Measurements from ENCODE around the gene DNAI1. TPM values are rescaled to one million over a fixed set of nuclear protein-coding genes. Genes with fewer than 3 reads are reported as not detected.

Gene DNAI1
- total RNA-seq, 1 donor from 2014 or later: not detected

- intact Hi-C loops (cut with micrococcal nuclease): no loop called here
Measured at GRCh38 chr9:34510497-34511468, 52.2 kb downstream of the DNAI1 start.

GRCh38 chr9:34512131-34513078 is 53.8 kb downstream of the DNAI1 start:
- intact Hi-C loops (cut with micrococcal nuclease): no loop called here

- intact Hi-C loops (cut with micrococcal nuclease): no loop called here
Measured at GRCh38 chr9:34513567-34514214, 55.1 kb downstream of the DNAI1 start.

- intact Hi-C loops (cut with micrococcal nuclease): no loop called here
Measured at GRCh38 chr9:34514401-34514800, 55.8 kb downstream of the DNAI1 start.

GRCh38 chr9:34514816-34515215 is 56.2 kb downstream of the DNAI1 start:
- intact Hi-C loops (cut with micrococcal nuclease): no loop called here

- intact Hi-C loops (cut with micrococcal nuclease): no loop called here
Measured at GRCh38 chr9:34515959-34516358, 57.4 kb downstream of the DNAI1 start.

- intact Hi-C loops (cut with micrococcal nuclease): no loop called here
Measured at GRCh38 chr9:34517185-34517584, 58.6 kb downstream of the DNAI1 start.

GRCh38 chr9:34518110-34518616 is 59.6 kb downstream of the DNAI1 start:
- intact Hi-C loops (cut with micrococcal nuclease): no loop called here

GRCh38 chr9:34518896-34519295 is 60.3 kb downstream of the DNAI1 start:
- intact Hi-C loops (cut with micrococcal nuclease): no loop called here

- intact Hi-C loops (cut with micrococcal nuclease): no loop called here
Measured at GRCh38 chr9:34519321-34520020, 60.9 kb downstream of the DNAI1 start.

GRCh38 chr9:34520096-34520495 is 61.5 kb downstream of the DNAI1 start:
- intact Hi-C loops (cut with micrococcal nuclease): no loop called here

GRCh38 chr9:34520505-34521385 is 62.1 kb downstream of the DNAI1 start:
- intact Hi-C loops (cut with micrococcal nuclease): no loop called here

GRCh38 chr9:34521406-34522045 is 62.9 kb downstream of the DNAI1 start:
- intact Hi-C loops (cut with micrococcal nuclease): no loop called here

- intact Hi-C loops (cut with micrococcal nuclease): no loop called here
Measured at GRCh38 chr9:34522091-34522887, 63.7 kb downstream of the DNAI1 start.

GRCh38 chr9:34522971-34523797 is 64.6 kb downstream of the DNAI1 start, which contains the start of gene ENHO:
ENHO (minus strand) TSS chr9:34522990; CDS start chr9:34521695, 1,295 bp downstream.
- intact Hi-C loops (cut with micrococcal nuclease): loop anchor here (1.0 kb wide), 6 partner anchors 23 to 143 kb away; partner anchors contain the start of genes DNAI1, FAM219A and RPP25L

- intact Hi-C loops (cut with micrococcal nuclease): no loop called here
Measured at GRCh38 chr9:34524349-34524748, 65.7 kb downstream of the DNAI1 start.

- intact Hi-C loops (cut with micrococcal nuclease): no loop called here
Measured at GRCh38 chr9:34526026-34526425, 67.4 kb downstream of the DNAI1 start.
